Measurements from ENCODE around the gene LGR4.

The LGR4 gene

DNA sequence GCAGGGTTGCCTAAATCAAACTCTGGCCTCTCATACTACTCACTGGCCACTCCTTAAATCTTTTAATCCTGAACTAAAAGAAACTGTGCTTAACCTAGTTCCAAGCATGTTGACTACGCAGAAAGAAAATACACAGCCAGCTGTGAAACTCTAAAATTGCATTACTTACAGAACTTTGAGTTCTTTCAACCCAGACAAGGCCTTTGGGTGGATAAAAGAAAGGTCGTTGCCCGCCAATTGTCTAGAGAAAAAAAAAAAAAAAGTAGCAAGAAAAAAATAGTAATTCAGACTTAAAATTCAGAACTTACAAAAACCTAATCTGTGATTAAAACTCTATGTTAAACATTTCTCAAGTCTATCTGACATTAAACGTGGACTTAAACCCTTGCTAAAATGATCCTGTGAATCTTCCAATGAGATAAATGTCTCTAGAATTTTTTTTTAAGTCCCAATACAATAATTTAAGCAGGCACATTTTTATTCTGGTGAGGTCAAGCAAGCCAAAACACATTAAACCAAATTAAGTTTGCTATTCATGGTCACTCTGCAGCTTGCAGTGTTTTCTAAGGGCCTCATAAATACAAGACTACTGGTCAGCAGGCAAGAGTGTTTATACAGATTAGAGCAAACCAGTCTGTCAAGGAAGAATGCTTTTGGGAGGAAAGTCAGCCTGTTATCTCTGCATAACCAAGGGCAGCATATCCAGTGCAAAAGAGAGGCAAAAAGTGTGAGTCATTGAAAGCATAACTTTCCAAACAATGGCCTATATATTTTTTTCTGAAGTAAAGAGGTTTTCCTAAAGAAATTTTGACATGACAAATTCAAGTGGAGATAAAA, 80.1 kb downstream of the LGR4 start:
- Histone ChIP-seq H3K4me1 (ENCODE audit: control insufficient read depth, insufficient read depth, low read length) (peaks cover 29% of the 10 kb centered on the region), H3K4me3 (ENCODE audit: low read depth, low read length) (no peak overlapping the region), H3K27ac (ENCODE audit: extremely low read depth, low read depth, low read length) (peak overlapping the region; percentile 4; the same call in 1 of the 2 replicates), H3K9me3 (ENCODE audit: control insufficient read depth, insufficient read depth, low read depth, low read length) (no peaks in the 10 kb centered on the region), H3K36me3 (ENCODE audit: control insufficient read depth in 2 of 2, insufficient read depth in 1 of 2, low read length in 2 of 2) (no peaks in the 10 kb centered on the region)
- POLR2A ChIA-PET = no interaction called here
- CTCF ChIA-PET = interaction anchor here (0.7 to 1.2 kb wide), 3 partner anchors 14 to 107 kb away, joined by 3 to 5 read pairs (median 3); no protein-coding TSS in a partner anchor
- TF ChIP-seq MEIS1 (CRISPR knock-in tag; IDR thresholded peaks at IDR 0.05; ENCODE audit: borderline replicate concordance) = no peak
- 0 out of 2 replicates have a peak, but pooled peaks have one; percentile 61 for TF ChIP-seq TRIM28 (IDR thresholded peaks at IDR 0.05; ENCODE audit: borderline replicate concordance, low read length)
- 0 out of 2 replicates have a peak, but pooled peaks have one; percentile 31 for TF ChIP-seq ZEB2 (tag by site-specific recombination; IDR thresholded peaks at IDR 0.05)
- no peak for TF ChIP-seq GLI4 (tag by site-specific recombination; IDR thresholded peaks at IDR 0.05)
- no peak for TF ChIP-seq ZNF133 (tag by site-specific recombination; IDR thresholded peaks at IDR 0.05)
- TF ChIP-seq, protein P1, sequence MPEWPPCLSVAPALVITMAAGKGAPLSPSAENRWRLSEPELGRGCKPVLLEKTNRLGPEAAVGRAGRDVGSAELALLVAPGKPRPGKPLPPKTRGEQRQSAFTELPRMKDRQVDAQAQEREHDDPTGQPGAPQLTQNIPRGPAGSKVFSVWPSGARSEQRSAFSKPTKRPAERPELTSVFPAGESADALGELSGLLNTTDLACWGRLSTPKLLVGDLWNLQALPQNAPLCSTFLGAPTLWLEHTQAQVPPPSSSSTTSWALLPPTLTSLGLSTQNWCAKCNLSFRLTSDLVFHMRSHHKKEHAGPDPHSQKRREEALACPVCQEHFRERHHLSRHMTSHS (tag by site-specific recombination; IDR thresholded peaks at IDR 0.05) = no peak
- TF ChIP-seq TCF7L2 (IDR thresholded peaks at IDR 0.05; ENCODE audit: borderline replicate concordance, low read depth, low read length) = no peak
- TF ChIP-seq PRDM6 (tag by site-specific recombination; IDR thresholded peaks at IDR 0.05) = peak; percentile 89
- no peak for TF ChIP-seq ZBTB21 (tag by site-specific recombination; IDR thresholded peaks at IDR 0.05)
- peak; percentile 69; the same call in 1 of the 2 replicates for TF ChIP-seq PRDM1 (tag by site-specific recombination; IDR thresholded peaks at IDR 0.05)
- TF ChIP-seq ZSCAN23 (tag by site-specific recombination; IDR thresholded peaks at IDR 0.05) = no peak
- TF ChIP-seq ZNF37A (tag by site-specific recombination; IDR thresholded peaks at IDR 0.05) = no peak
- no peak for TF ChIP-seq GLI2 (tag by site-specific recombination; IDR thresholded peaks at IDR 0.05; ENCODE audit: borderline replicate concordance, low read depth)
- peak; percentile 88 for TF ChIP-seq ZNF600 (tag by site-specific recombination; IDR thresholded peaks at IDR 0.05)
- no peak for TF ChIP-seq KLF7 (tag by site-specific recombination; IDR thresholded peaks at IDR 0.05; ENCODE audit: borderline replicate concordance)
- no peak for TF ChIP-seq ZNF391 (tag by site-specific recombination; IDR thresholded peaks at IDR 0.05; ENCODE audit: borderline replicate concordance, low read depth)
- TF ChIP-seq ZBTB1 (tag by site-specific recombination; IDR thresholded peaks at IDR 0.05) = no peak
- TF ChIP-seq ZNF571 (tag by site-specific recombination; IDR thresholded peaks at IDR 0.05) = no peak
- TF ChIP-seq ZNF114 (tag by site-specific recombination; IDR thresholded peaks at IDR 0.05) = no peak
- no peak for TF ChIP-seq IKZF3 (tag by site-specific recombination; IDR thresholded peaks at IDR 0.05)
- peak; percentile 84 for TF ChIP-seq OSR2 (tag by site-specific recombination; IDR thresholded peaks at IDR 0.05)
- TF ChIP-seq ZNF785 (tag by site-specific recombination; IDR thresholded peaks at IDR 0.05) = no peak

DNA sequence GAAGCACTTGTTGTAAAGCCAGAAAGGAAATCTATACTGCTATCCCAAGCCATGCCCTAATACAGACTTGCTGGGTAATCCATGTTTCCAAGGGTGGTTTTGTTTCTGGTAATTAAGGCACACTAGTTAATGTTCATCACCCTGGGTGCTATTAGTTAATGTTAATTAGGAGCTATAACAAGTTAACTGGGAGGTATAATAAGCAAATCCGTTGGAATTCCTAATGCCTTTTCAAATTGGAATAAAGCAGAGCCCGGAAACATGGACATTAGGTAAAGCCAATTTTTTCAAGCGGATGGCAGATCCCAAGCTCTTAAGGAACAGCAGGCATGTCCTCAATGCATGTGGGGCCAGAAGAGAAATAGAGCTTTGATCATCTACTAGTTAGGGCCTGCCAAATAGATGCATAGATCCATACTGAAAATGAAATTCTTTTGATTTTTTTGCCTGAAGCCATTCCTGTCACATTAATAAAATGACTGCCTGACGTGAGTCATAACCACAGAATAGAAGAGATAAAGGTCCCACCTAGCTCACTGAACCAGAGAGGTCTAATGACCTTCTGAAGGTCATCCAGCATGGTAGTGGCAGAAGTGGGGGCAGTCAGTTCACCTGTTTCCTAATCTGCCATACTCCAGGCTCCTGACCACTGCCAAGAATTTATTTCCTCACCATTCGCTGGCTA, 81.1 kb downstream of the LGR4 start:
- POLR2A ChIA-PET = no interaction called here
- Histone ChIP-seq H3K36me3 (ENCODE audit: control insufficient read depth in 2 of 2, insufficient read depth in 1 of 2, low read length in 2 of 2) (no peaks in the 10 kb centered on the region), H3K4me3 (ENCODE audit: low read depth, low read length) (no peak overlapping the region), H3K4me1 (ENCODE audit: control insufficient read depth, insufficient read depth, low read length) (peaks cover 29% of the 10 kb centered on the region), H3K27ac (ENCODE audit: extremely low read depth, low read depth, low read length) (no peak overlapping the region), H3K9me3 (ENCODE audit: control insufficient read depth, insufficient read depth, low read depth, low read length) (no peaks in the 10 kb centered on the region)
- no peak for TF ChIP-seq ZNF175 (tag by site-specific recombination; IDR thresholded peaks at IDR 0.05)
- 0 out of 2 replicates have a peak, but pooled peaks have one; percentile 21 for TF ChIP-seq BCL11A (tag by site-specific recombination; IDR thresholded peaks at IDR 0.05; ENCODE audit: low read depth)
- CTCF ChIA-PET = interaction anchor here (0.7 to 1.7 kb wide), 4 partner anchors 80 to 108 kb away, joined by 3 to 4 read pairs (median 3); no protein-coding TSS in a partner anchor
